ENCODE data around the gene SMIM12.

The SMIM12 gene

GRCh38 chr1:34879230-34879629 lies 19.7 kb upstream of the SMIM12 start:
- H3K36me3 ChIP-seq, result no peaks in the 10 kb centered on the region
- no peaks in the 10 kb centered on the region for H3K4me1 ChIP-seq
- no peaks in the 10 kb centered on the region for H3K9me3 ChIP-seq
- H3K4me3 ChIP-seq (ENCODE audit: low read depth, low read length), result no peak overlapping the region
- TF ChIP-seq CTCF (IDR thresholded peaks at IDR 0.05; ENCODE audit: low read depth, low read length), result no peak
- no peaks in the 10 kb centered on the region for H3K27me3 ChIP-seq
- no peak for DNase-seq

GRCh38 chr1:34876406-34876805 lies 16.9 kb upstream of the SMIM12 start:
- Histone ChIP-seq H3K4me1 (no peaks in the 10 kb centered on the region), H3K4me3 (ENCODE audit: low read depth, low read length) (no peak overlapping the region), H3K9me3 (no peaks in the 10 kb centered on the region), H3K27me3 (no peaks in the 10 kb centered on the region), H3K36me3 (no peaks in the 10 kb centered on the region)
- no peak for DNase-seq
- no peak for TF ChIP-seq CTCF (IDR thresholded peaks at IDR 0.05; ENCODE audit: low read depth, low read length)

GRCh38 chr1:34874296-34874952 lies 14.9 kb upstream of the SMIM12 start:
- no peaks in the 10 kb centered on the region for H3K4me1 ChIP-seq
- TF ChIP-seq CTCF (IDR thresholded peaks at IDR 0.05; ENCODE audit: low read depth, low read length), result no peak
- H3K4me3 ChIP-seq (ENCODE audit: low read depth, low read length), result no peak overlapping the region
- H3K9me3 ChIP-seq, result no peaks in the 10 kb centered on the region
- no peaks in the 10 kb centered on the region for H3K36me3 ChIP-seq
- DNase-seq, result no peak
- no peaks in the 10 kb centered on the region for H3K27me3 ChIP-seq

GRCh38 chr1:34872133-34872503 lies 12.6 kb upstream of the SMIM12 start:
- no peak for DNase-seq
- no peaks in the 10 kb centered on the region for H3K4me1 ChIP-seq
- no peaks in the 10 kb centered on the region for H3K27me3 ChIP-seq
- no peak for TF ChIP-seq CTCF (IDR thresholded peaks at IDR 0.05; ENCODE audit: low read depth, low read length)
- H3K4me3 ChIP-seq (ENCODE audit: low read depth, low read length), result no peak overlapping the region
- no peaks in the 10 kb centered on the region for H3K36me3 ChIP-seq
- no peaks in the 10 kb centered on the region for H3K9me3 ChIP-seq

- no peak for DNase-seq
- Histone ChIP-seq H3K9me3 (no peaks in the 10 kb centered on the region), H3K27me3 (no peaks in the 10 kb centered on the region), H3K4me1 (no peaks in the 10 kb centered on the region), H3K36me3 (no peaks in the 10 kb centered on the region), H3K4me3 (ENCODE audit: low read depth, low read length) (no peak overlapping the region)
- no peak for TF ChIP-seq CTCF (IDR thresholded peaks at IDR 0.05; ENCODE audit: low read depth, low read length)
Observed at GRCh38 chr1:34871443-34872132, 12.0 kb upstream of the SMIM12 start.

- Histone ChIP-seq H3K36me3 (no peaks in the 10 kb centered on the region), H3K27me3 (no peaks in the 10 kb centered on the region), H3K4me3 (ENCODE audit: low read depth, low read length) (no peak overlapping the region), H3K4me1 (no peaks in the 10 kb centered on the region), H3K9me3 (no peaks in the 10 kb centered on the region)
- TF ChIP-seq CTCF (IDR thresholded peaks at IDR 0.05; ENCODE audit: low read depth, low read length), result no peak
- DNase-seq, result no peak
Observed at GRCh38 chr1:34870395-34870794, 10.8 kb upstream of the SMIM12 start.
